Ovary (tissue), 3 donors: Measurements from ENCODE around the gene NAPG.

Source experiments
- POLR2A ChIP-seq: fragments of 450-650 bp; IDR thresholded peaks from one replicate; pipeline ENCODE4 v1.6.1; 2017; ENCODE audit warnings: antibody characterized with exemption, mild to moderate bottlenecking, moderate library complexity
- TF ChIP-seq, protein P1 (sequence below), 3 donors: fragments of 450-650 bp in 2 of 3; fragments of 200-600 bp in 1 of 3; IDR thresholded peaks; one replicate each; pipeline versions ENCODE4 v1.5.1 to v1.8.0; 2016 to 2022; ENCODE audit warnings: antibody characterized with exemption in 3 of 3, mild to moderate bottlenecking in 1 of 3
- donor health status: DM: no; HTN: no; CAD: no.

DNA sequence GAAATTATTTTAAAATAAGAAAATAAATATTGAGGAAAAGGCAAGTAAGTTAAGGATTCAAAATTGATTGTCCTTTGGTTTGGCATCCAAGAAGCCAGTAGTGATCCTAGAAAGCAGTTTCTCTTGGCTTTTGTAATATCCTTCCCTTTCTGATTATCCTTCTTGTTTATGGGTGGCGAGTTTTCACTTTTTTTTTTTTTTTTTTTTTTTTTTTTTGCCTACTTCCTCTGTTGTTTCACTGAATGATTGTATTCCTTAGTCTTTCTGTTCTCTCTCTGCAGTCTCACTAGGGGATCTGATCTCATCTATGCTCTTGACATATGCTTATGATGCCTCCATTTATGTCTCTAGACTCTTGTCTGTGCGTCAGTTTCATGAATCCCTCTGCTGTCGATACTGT lies 4.2 kb downstream of the NAPG start:
- TF ChIP-seq, protein P1, sequence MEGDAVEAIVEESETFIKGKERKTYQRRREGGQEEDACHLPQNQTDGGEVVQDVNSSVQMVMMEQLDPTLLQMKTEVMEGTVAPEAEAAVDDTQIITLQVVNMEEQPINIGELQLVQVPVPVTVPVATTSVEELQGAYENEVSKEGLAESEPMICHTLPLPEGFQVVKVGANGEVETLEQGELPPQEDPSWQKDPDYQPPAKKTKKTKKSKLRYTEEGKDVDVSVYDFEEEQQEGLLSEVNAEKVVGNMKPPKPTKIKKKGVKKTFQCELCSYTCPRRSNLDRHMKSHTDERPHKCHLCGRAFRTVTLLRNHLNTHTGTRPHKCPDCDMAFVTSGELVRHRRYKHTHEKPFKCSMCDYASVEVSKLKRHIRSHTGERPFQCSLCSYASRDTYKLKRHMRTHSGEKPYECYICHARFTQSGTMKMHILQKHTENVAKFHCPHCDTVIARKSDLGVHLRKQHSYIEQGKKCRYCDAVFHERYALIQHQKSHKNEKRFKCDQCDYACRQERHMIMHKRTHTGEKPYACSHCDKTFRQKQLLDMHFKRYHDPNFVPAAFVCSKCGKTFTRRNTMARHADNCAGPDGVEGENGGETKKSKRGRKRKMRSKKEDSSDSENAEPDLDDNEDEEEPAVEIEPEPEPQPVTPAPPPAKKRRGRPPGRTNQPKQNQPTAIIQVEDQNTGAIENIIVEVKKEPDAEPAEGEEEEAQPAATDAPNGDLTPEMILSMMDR (IDR thresholded peaks at IDR 0.05): no peak
- no peak for TF ChIP-seq POLR2A
